ENCODE data around the gene ARHGEF37. TPM values are rescaled to one million over a fixed set of nuclear protein-coding genes. Genes with fewer than 3 reads are reported as not detected.

The ARHGEF37 gene
- total RNA-seq, 1 experiment from 2014 or later: 0.42 TPM

- Histone ChIP-seq H2BK12ac (ENCODE audit: insufficient read length, low read depth, low read length) (no peak overlapping the region), H4K91ac (ENCODE audit: insufficient read length, low read depth, low read length) (no peak overlapping the region), H2BK15ac (ENCODE audit: low read depth, low read length) (no peak overlapping the region), H4K8ac (replicated peaks; ENCODE audit: insufficient read length, low read depth, low read length) (no peak overlapping the region), H3K27me3 (ENCODE audit: insufficient read depth, low read length) (no peaks in the 10 kb centered on the region), H3K18ac (ENCODE audit: insufficient read length, low read depth, low read length) (no peak overlapping the region), H3K14ac (ENCODE audit: insufficient read depth, low read length) (no peak overlapping the region), H3K9ac (ENCODE audit: extremely low read depth, insufficient read length, low read length) (no peak overlapping the region), H4K20me1 (ENCODE audit: control insufficient read depth, insufficient read depth, insufficient read length) (no peaks in the 10 kb centered on the region), H3T11ph (ENCODE audit: low read length) (no peak overlapping the region), H3K4ac (ENCODE audit: low read depth, low read length) (no peak overlapping the region), H3K79me1 (ENCODE audit: insufficient read depth, low read depth, low read length, poor library complexity, severe bottlenecking) (peaks cover under 1% of the 10 kb centered on the region), H3K79me2 (ENCODE audit: insufficient read depth, low read length) (peaks cover 82% of the 10 kb centered on the region; the same call in 1 of the 2 replicates), H3K9me3 (ENCODE audit: control insufficient read depth, low read depth, low read length) (no peaks in the 10 kb centered on the region), H4K5ac (ENCODE audit: insufficient read length, low read depth, low read length) (no peak overlapping the region), H2BK5ac (ENCODE audit: insufficient read length, low read length) (no peak overlapping the region), H3K23ac (ENCODE audit: insufficient read length, low read depth, low read length) (no peak overlapping the region), H3K4me2 (ENCODE audit: insufficient read depth, insufficient read length, low read length) (no peak overlapping the region), H3K27ac (ENCODE audit: insufficient read length, low read depth, low read length) (no peak overlapping the region), H2AFZ (ENCODE audit: low read length) (no peak overlapping the region), H2AK5ac (ENCODE audit: insufficient read length, low read length) (no peak overlapping the region), H3K4me1 (ENCODE audit: insufficient read depth, low read length) (no peaks in the 10 kb centered on the region; the same call in 1 of the 2 replicates), H2BK20ac (ENCODE audit: low read depth, low read length, poor library complexity, severe bottlenecking) (no peak overlapping the region), H2BK120ac (ENCODE audit: low read depth, low read length, poor library complexity, severe bottlenecking) (no peak overlapping the region), H3K56ac (ENCODE audit: insufficient read length, low read depth, low read length) (no peak overlapping the region), H3K23me2 (ENCODE audit: insufficient read length, low read depth, low read length, poor library complexity, severe bottlenecking) (no peaks in the 10 kb centered on the region)
- H3K27ac Mint-ChIP-seq: peak overlapping the region in 1 of 3 experiments; percentile 65; a peak in 2 of 7 replicates
- no peak for TF ChIP-seq CTCF (conservative IDR thresholded peaks at IDR 0.05)
- DNase-seq: no peak
- no CpG with 5 or more reads among the region's 3 CpGs for WGBS (ENCODE audit: extremely low coverage, insufficient read length, low lambda C conversion rate)
- H3K4me1 Mint-ChIP-seq: peaks cover 28 to 33% of the 10 kb centered on the region in 2 experiments
- no peak overlapping the region for H3K4me3 Mint-ChIP-seq
- H3K27me3 Mint-ChIP-seq (ENCODE audit: low read depth): no peaks in the 10 kb centered on the region
- peaks cover 23 to 49% (median 48%) of the 10 kb centered on the region in 3 experiments; a peak in 6 of 7 replicates for H3K36me3 Mint-ChIP-seq (ENCODE audit: insufficient read depth in 1 of 3, low read depth in 3 of 3)
- H3K9me3 Mint-ChIP-seq: no peaks in the 10 kb centered on the region; a peak in 1 of 5 replicates
Measured at GRCh38 chr5:149540089-149540488, 41.2 kb upstream of the ARHGEF37 start.
